HUES64 (cell line): ENCODE measurements around the gene FAM151A.

ENCODE experiments used
- H3K27ac ChIP-seq: 2 replicates; pipeline ENCODE4 v1.7.0; 2013; ENCODE audit warnings: low read depth, low read length, inconsistent platforms
- H3K27me3 ChIP-seq: 2 replicates; pipeline ENCODE4 v1.6.1; 2013; ENCODE audit warnings: mild to moderate bottlenecking, low read length; ENCODE audit not compliant: insufficient read depth
- H3K36me3 ChIP-seq: 2 replicates; pipeline ENCODE4 v1.6.1; 2013; ENCODE audit warnings: mild to moderate bottlenecking, low read length; ENCODE audit not compliant: insufficient read depth
- H3K4me1 ChIP-seq: 2 replicates; pipeline ENCODE4 v1.6.1; 2013; ENCODE audit warnings: mild to moderate bottlenecking, low read length, moderate library complexity; ENCODE audit not compliant: insufficient read depth
- H3K4me3 ChIP-seq: 2 replicates; pipeline ENCODE4 v1.5.1; 2013; ENCODE audit warnings: mild to moderate bottlenecking, low read length, moderate library complexity
- H3K9ac ChIP-seq: 2 replicates; pipeline ENCODE4 v1.6.1; 2013; ENCODE audit warnings: mild to moderate bottlenecking, low read depth, low read length
- H3K9me3 ChIP-seq: 2 replicates; pipeline ENCODE4 v1.6.1; 2013; ENCODE audit warnings: low read depth, low read length; ENCODE audit not compliant: insufficient read depth
- WGBS: fragments of 150-250, 120-280 bp; methylation state at CpG from one replicate; pipeline ENCODE4 v1.1.7; 2013; ENCODE audit warnings: missing lambda C conversion rate; 5-methylcytosine and 5-hydroxymethylcytosine counted together

The FAM151A gene

GRCh38 chr1:54608566-54609230, 14.6 kb downstream of the FAM151A start:
- Histone ChIP-seq H3K4me3 (no peak overlapping the region), H3K4me1 (peaks cover 4% of the 10 kb centered on the region; the same call in 1 of the 2 replicates), H3K27ac (no peak overlapping the region), H3K27me3 (no peaks in the 10 kb centered on the region), H3K9me3 (no peaks in the 10 kb centered on the region), H3K9ac (no peak overlapping the region), H3K36me3 (no peaks in the 10 kb centered on the region)
- WGBS = 86% methylated on average over 9 of the region's 9 CpGs

- H3K36me3 ChIP-seq = no peaks in the 10 kb centered on the region
- 92% methylated on average over 19 of the region's 19 CpGs for WGBS
- H3K27me3 ChIP-seq = no peaks in the 10 kb centered on the region
- H3K27ac ChIP-seq = no peak overlapping the region
- H3K9ac ChIP-seq = no peak overlapping the region
- no peak overlapping the region for H3K4me3 ChIP-seq
- peaks cover 4% of the 10 kb centered on the region; the same call in 1 of the 2 replicates for H3K4me1 ChIP-seq
- no peaks in the 10 kb centered on the region for H3K9me3 ChIP-seq
Observed at GRCh38 chr1:54607821-54608565, 15.3 kb downstream of the FAM151A start.

GRCh38 chr1:54606990-54607325, 16.4 kb downstream of the FAM151A start:
- no peaks in the 10 kb centered on the region for H3K27me3 ChIP-seq
- no peak overlapping the region for H3K4me3 ChIP-seq
- no peaks in the 10 kb centered on the region for H3K9me3 ChIP-seq
- H3K27ac ChIP-seq = no peak overlapping the region
- H3K4me1 ChIP-seq = peaks cover 4% of the 10 kb centered on the region; the same call in 1 of the 2 replicates
- no peaks in the 10 kb centered on the region for H3K36me3 ChIP-seq
- H3K9ac ChIP-seq = no peak overlapping the region
- WGBS = 92% methylated on average over 13 of the region's 13 CpGs

GRCh38 chr1:54606096-54606989, 17.0 kb downstream of the FAM151A start:
- Histone ChIP-seq H3K27me3 (no peaks in the 10 kb centered on the region), H3K27ac (no peak overlapping the region), H3K36me3 (no peaks in the 10 kb centered on the region), H3K9me3 (no peaks in the 10 kb centered on the region), H3K9ac (no peak overlapping the region), H3K4me1 (peaks cover 4% of the 10 kb centered on the region; the same call in 1 of the 2 replicates), H3K4me3 (no peak overlapping the region)
- WGBS = 88% methylated on average over 9 of the region's 9 CpGs

- H3K9ac ChIP-seq = no peak overlapping the region
- no peaks in the 10 kb centered on the region for H3K36me3 ChIP-seq
- no peak overlapping the region for H3K27ac ChIP-seq
- WGBS = 92% methylated on average over 13 of the region's 13 CpGs
- no peaks in the 10 kb centered on the region for H3K9me3 ChIP-seq
- no peak overlapping the region for H3K4me3 ChIP-seq
- no peaks in the 10 kb centered on the region for H3K4me1 ChIP-seq
- H3K27me3 ChIP-seq = no peaks in the 10 kb centered on the region
Observed at GRCh38 chr1:54604572-54605370, 18.6 kb downstream of the FAM151A start.

- no peaks in the 10 kb centered on the region for H3K36me3 ChIP-seq
- no peak overlapping the region for H3K27ac ChIP-seq
- no peak overlapping the region for H3K4me3 ChIP-seq
- 94% methylated on average over 7 of the region's 7 CpGs for WGBS
- no peaks in the 10 kb centered on the region for H3K9me3 ChIP-seq
- H3K9ac ChIP-seq = no peak overlapping the region
- no peaks in the 10 kb centered on the region for H3K27me3 ChIP-seq
- no peaks in the 10 kb centered on the region for H3K4me1 ChIP-seq
Observed at GRCh38 chr1:54604051-54604450, 19.3 kb downstream of the FAM151A start.

GRCh38 chr1:54603241-54603640, 20.1 kb downstream of the FAM151A start:
- Histone ChIP-seq H3K9me3 (no peaks in the 10 kb centered on the region), H3K4me1 (no peaks in the 10 kb centered on the region), H3K27ac (no peak overlapping the region), H3K9ac (no peak overlapping the region), H3K36me3 (no peaks in the 10 kb centered on the region), H3K4me3 (no peak overlapping the region), H3K27me3 (no peaks in the 10 kb centered on the region)
- WGBS = 92% methylated on average over 6 of the region's 6 CpGs

GRCh38 chr1:54602554-54602953, 20.8 kb downstream of the FAM151A start:
- Histone ChIP-seq H3K9me3 (no peaks in the 10 kb centered on the region), H3K27me3 (no peaks in the 10 kb centered on the region), H3K4me1 (no peaks in the 10 kb centered on the region), H3K27ac (no peak overlapping the region), H3K36me3 (no peaks in the 10 kb centered on the region), H3K4me3 (no peak overlapping the region), H3K9ac (no peak overlapping the region)
- 89% methylated on average over 18 of the region's 18 CpGs for WGBS

- Histone ChIP-seq H3K27ac (no peak overlapping the region), H3K4me3 (no peak overlapping the region), H3K9me3 (no peaks in the 10 kb centered on the region), H3K36me3 (no peaks in the 10 kb centered on the region), H3K27me3 (no peaks in the 10 kb centered on the region), H3K9ac (no peak overlapping the region), H3K4me1 (no peaks in the 10 kb centered on the region)
- 91% methylated on average over 10 of the region's 10 CpGs for WGBS
Observed at GRCh38 chr1:54601730-54602129, 21.6 kb downstream of the FAM151A start.

GRCh38 chr1:54600947-54601721, 22.2 kb downstream of the FAM151A start:
- WGBS = 90% methylated on average over 21 of the region's 21 CpGs
- H3K27ac ChIP-seq = no peak overlapping the region
- no peaks in the 10 kb centered on the region for H3K9me3 ChIP-seq
- H3K27me3 ChIP-seq = no peaks in the 10 kb centered on the region
- H3K9ac ChIP-seq = no peak overlapping the region
- H3K4me1 ChIP-seq = no peaks in the 10 kb centered on the region
- H3K4me3 ChIP-seq = no peak overlapping the region
- no peaks in the 10 kb centered on the region for H3K36me3 ChIP-seq
